HG03103 (cell line): ENCODE measurements around the gene RRP12.
"Not testable (repeated sequence)": the region's sequence is repeated elsewhere in the genome, so short reads cannot be mapped to it uniquely, and the experiment has no call there.

Experiments
- ATAC-seq: cut with Tn5 transposase; IDR thresholded peaks from one replicate; pipeline ENCODE4 v1.9.1; 2021; ENCODE audit warnings: low read depth; ENCODE audit not compliant: unreplicated experiment

Gene RRP12

GRCh38 chr10:97400665-97401454 is at the start of gene RRP12:
Gene RRP12, minus strand, starts transcription at chr10:97401340. Its CDS starts 109 bp downstream, at chr10:97401231.
- peak; percentile 95 for ATAC-seq

- ATAC-seq: no peak
Observed at GRCh38 chr10:97450828-97451227, 49.7 kb upstream of the RRP12 start.

- peak; percentile 87 for ATAC-seq
Observed at GRCh38 chr10:97445722-97446639, 44.8 kb upstream of the RRP12 start, which contains the start of the genes EXOSC1 and ZDHHC16. Gene EXOSC1, minus strand, starts transcription at chr10:97446006. Its CDS starts 21 bp downstream, at chr10:97445985. Gene ZDHHC16, plus strand, starts transcription at chr10:97446175. Its CDS starts 5,501 bp downstream, at chr10:97451676.

- ATAC-seq: no peak
Observed at GRCh38 chr10:97445357-97445721, 44.2 kb upstream of the RRP12 start.

GRCh38 chr10:97444212-97444611 is 43.1 kb upstream of the RRP12 start:
- ATAC-seq: no peak

GRCh38 chr10:97442277-97442676 is 41.1 kb upstream of the RRP12 start:
- no peak for ATAC-seq

- ATAC-seq: no peak
Observed at GRCh38 chr10:97435211-97435610, 34.1 kb upstream of the RRP12 start.

- no peak for ATAC-seq
Observed at GRCh38 chr10:97434557-97434956, 33.4 kb upstream of the RRP12 start.

- ATAC-seq: no peak
Observed at GRCh38 chr10:97434055-97434454, 32.9 kb upstream of the RRP12 start.

GRCh38 chr10:97428572-97428981 is 27.4 kb upstream of the RRP12 start:
- no peak for ATAC-seq

GRCh38 chr10:97427571-97428179 is 26.5 kb upstream of the RRP12 start:
- ATAC-seq: no peak

- ATAC-seq: no peak
Observed at GRCh38 chr10:97426776-97427570, 25.8 kb upstream of the RRP12 start.

GRCh38 chr10:97425964-97426775 is 25.0 kb upstream of the RRP12 start, which contains the start of gene PGAM1:
Gene PGAM1, plus strand, starts transcription at chr10:97426191. Its CDS starts 117 bp downstream, at chr10:97426308.
- ATAC-seq: peak; percentile 79

GRCh38 chr10:97423757-97424098 is 22.6 kb upstream of the RRP12 start:
- ATAC-seq: not testable (repeated sequence)

- no peak for ATAC-seq
Observed at GRCh38 chr10:97416565-97416964, 15.4 kb upstream of the RRP12 start.

GRCh38 chr10:97412891-97413304 is 11.8 kb upstream of the RRP12 start:
- no peak for ATAC-seq

GRCh38 chr10:97411406-97411805 is 10.3 kb upstream of the RRP12 start:
- ATAC-seq: no peak

- ATAC-seq: no peak
Observed at GRCh38 chr10:97408496-97408992, 7.4 kb upstream of the RRP12 start.

- ATAC-seq: no peak
Observed at GRCh38 chr10:97407952-97408248, 6.8 kb upstream of the RRP12 start.
